ENCODE results near the gene GNG13. TPM values are rescaled to one million over a fixed set of nuclear protein-coding genes. Genes with fewer than 3 reads are reported as not detected.
"Not testable (repeated sequence)": the region's sequence is repeated elsewhere in the genome, so short reads cannot be mapped to it uniquely, and the experiment has no call there.

The GNG13 gene
- total RNA-seq, result not detected
- long read RNA-seq, result 0 reads

- ATAC-seq (ENCODE audit: poor library complexity) (no peak), DNase-seq (no peak)
- intact Hi-C loops (cut with DNase I), result no loop called here
These were observed at the start of gene GNG13 for GRCh38 chr16:799948-800833. GNG13 (minus strand) TSS chr16:800734; CDS start chr16:799077, 1,657 bp downstream.

GRCh38 chr16:848510-849253, 48.1 kb upstream of the GNG13 start:
- ATAC-seq (ENCODE audit: poor library complexity) (no peak), DNase-seq (no peak)
- intact Hi-C loops (cut with DNase I), result no loop called here

GRCh38 chr16:847681-848445, 47.3 kb upstream of the GNG13 start:
- DNase-seq, result no peak
- ATAC-seq (ENCODE audit: poor library complexity), result no peak
- intact Hi-C loops (cut with DNase I), result no loop called here

GRCh38 chr16:847151-847550, 46.6 kb upstream of the GNG13 start:
- DNase-seq (no peak), ATAC-seq (ENCODE audit: poor library complexity) (no peak)
- intact Hi-C loops (cut with DNase I), result no loop called here

GRCh38 chr16:845351-845745, 44.8 kb upstream of the GNG13 start:
- no peak for DNase-seq
- no peak for ATAC-seq (ENCODE audit: poor library complexity)
- intact Hi-C loops (cut with DNase I), result no loop called here

- ATAC-seq (ENCODE audit: poor library complexity) (no peak), DNase-seq (no peak)
- intact Hi-C loops (cut with DNase I), result no loop called here
These were observed 44.3 kb upstream of the GNG13 start for GRCh38 chr16:844638-845350.

- intact Hi-C loops (cut with DNase I), result no loop called here
- DNase-seq, result no peak
- no peak for ATAC-seq (ENCODE audit: poor library complexity)
These were observed 43.2 kb upstream of the GNG13 start for GRCh38 chr16:843771-844170.

- DNase-seq (peak; percentile 26), ATAC-seq (ENCODE audit: poor library complexity) (no peak)
- intact Hi-C loops (cut with DNase I), result no loop called here
These were observed 42.4 kb upstream of the GNG13 start for GRCh38 chr16:842711-843560.

GRCh38 chr16:842061-842476, 41.5 kb upstream of the GNG13 start:
- intact Hi-C loops (cut with DNase I), result no loop called here
- peak; percentile 33 for DNase-seq
- no peak for ATAC-seq (ENCODE audit: poor library complexity)

GRCh38 chr16:841455-842060, 41.0 kb upstream of the GNG13 start:
- intact Hi-C loops (cut with DNase I), result no loop called here
- ATAC-seq (ENCODE audit: poor library complexity) (no peak), DNase-seq (no peak)

- ATAC-seq (ENCODE audit: poor library complexity) (no peak), DNase-seq (no peak)
These were observed 40.3 kb upstream of the GNG13 start for GRCh38 chr16:840561-841454.

GRCh38 chr16:839643-840408, 39.3 kb upstream of the GNG13 start:
- DNase-seq (no peak), ATAC-seq (ENCODE audit: poor library complexity) (no peak)
- intact Hi-C loops (cut with DNase I), result no loop called here

More at GRCh38 chr16:840561-841454, 40.3 kb upstream of the GNG13 start:
- intact Hi-C loops (cut with DNase I), result no loop called here

- ATAC-seq (ENCODE audit: poor library complexity), result no peak
- intact Hi-C loops (cut with DNase I), result no loop called here
These were observed 38.2 kb upstream of the GNG13 start for GRCh38 chr16:838741-839140.

GRCh38 chr16:836822-837221, 36.3 kb upstream of the GNG13 start:
- not testable (repeated sequence) for ATAC-seq (ENCODE audit: poor library complexity)

More at GRCh38 chr16:838741-839140, 38.2 kb upstream of the GNG13 start:
- DNase-seq, result no peak

GRCh38 chr16:836221-836620, 35.7 kb upstream of the GNG13 start:
- intact Hi-C loops (cut with DNase I), result no loop called here
- ATAC-seq (ENCODE audit: poor library complexity) (no peak), DNase-seq (no peak)

More at GRCh38 chr16:836822-837221, 36.3 kb upstream of the GNG13 start:
- intact Hi-C loops (cut with DNase I); DNase-seq: not testable (repeated sequence)

- DNase-seq, result no peak
- no peak for ATAC-seq (ENCODE audit: poor library complexity)
- intact Hi-C loops (cut with DNase I), result no loop called here
These were observed 34.8 kb upstream of the GNG13 start for GRCh38 chr16:835373-835772.

All from Right ventricle myocardium superior (tissue), 1 donor.